GM20000 (cell line): ENCODE measurements around the gene SATB1.

ENCODE experiments used
- DNase-seq: peaks from one replicate; pipeline ENCODE4 v3.0.0; 2012; ENCODE audit warnings: low spot score
- CTCF ChIP-seq: IDR thresholded peaks from 2 replicates; pipeline ENCODE4 v1.5.1; 2012; ENCODE audit warnings: mild to moderate bottlenecking, control low read depth; ENCODE audit errors: extremely low read depth, missing control alignments

Gene SATB1

GRCh38 chr3:18302517-18302916, 122.6 kb downstream of the SATB1 start:
- TF ChIP-seq CTCF = no peak

GRCh38 chr3:18301781-18302180, 123.4 kb downstream of the SATB1 start:
- DNase-seq = no peak
- no peak for TF ChIP-seq CTCF

More at GRCh38 chr3:18302517-18302916, 122.6 kb downstream of the SATB1 start:
- DNase-seq = no peak

GRCh38 chr3:18300916-18301315, 124.2 kb downstream of the SATB1 start:
- no peak for TF ChIP-seq CTCF
- no peak for DNase-seq

- TF ChIP-seq CTCF = no peak
- no peak for DNase-seq
These were observed 128.0 kb downstream of the SATB1 start for GRCh38 chr3:18297126-18297525.
